HFF-Myc (cell line): ENCODE measurements around the gene PARD3.

Experiments used
- DNase-seq: peaks from one replicate; pipeline ENCODE4 v3.0.0-alpha.2; 2011; ENCODE audit warnings: low read depth; ENCODE audit errors: extremely low read depth
- H3K4me3 ChIP-seq: replicated peaks from 2 replicates; pipeline ENCODE4 v1.5.1; 2011; ENCODE audit warnings: low read depth, mild to moderate bottlenecking, control low read depth, low read length
- TF ChIP-seq, protein P1 (sequence below): IDR thresholded peaks from 2 replicates; pipeline ENCODE4 v1.5.1; 2012; ENCODE audit warnings: mild to moderate bottlenecking, low read depth, low read length, control low read depth; ENCODE audit errors: missing control alignments

PARD3 gene

DNA sequence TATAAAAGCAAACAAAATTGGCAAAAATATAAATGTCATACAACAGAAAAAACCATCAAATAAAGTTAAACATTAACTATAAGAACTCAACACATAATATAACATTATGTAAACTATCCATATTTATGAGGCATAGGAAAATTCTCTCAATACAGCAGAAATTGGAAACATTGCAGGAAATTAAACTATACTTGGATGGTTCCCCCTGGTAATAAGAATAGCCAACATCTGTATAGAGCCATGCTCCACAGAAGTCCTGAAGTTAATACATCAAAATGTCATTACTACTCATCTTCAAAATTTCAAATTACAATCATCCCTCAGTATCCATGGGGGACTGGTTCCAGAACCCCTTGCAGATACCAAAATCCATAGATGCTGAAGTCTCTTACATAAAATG lies 350.5 kb downstream of the PARD3 start:
- H3K4me3 ChIP-seq = no peak overlapping the region
- TF ChIP-seq, protein P1, sequence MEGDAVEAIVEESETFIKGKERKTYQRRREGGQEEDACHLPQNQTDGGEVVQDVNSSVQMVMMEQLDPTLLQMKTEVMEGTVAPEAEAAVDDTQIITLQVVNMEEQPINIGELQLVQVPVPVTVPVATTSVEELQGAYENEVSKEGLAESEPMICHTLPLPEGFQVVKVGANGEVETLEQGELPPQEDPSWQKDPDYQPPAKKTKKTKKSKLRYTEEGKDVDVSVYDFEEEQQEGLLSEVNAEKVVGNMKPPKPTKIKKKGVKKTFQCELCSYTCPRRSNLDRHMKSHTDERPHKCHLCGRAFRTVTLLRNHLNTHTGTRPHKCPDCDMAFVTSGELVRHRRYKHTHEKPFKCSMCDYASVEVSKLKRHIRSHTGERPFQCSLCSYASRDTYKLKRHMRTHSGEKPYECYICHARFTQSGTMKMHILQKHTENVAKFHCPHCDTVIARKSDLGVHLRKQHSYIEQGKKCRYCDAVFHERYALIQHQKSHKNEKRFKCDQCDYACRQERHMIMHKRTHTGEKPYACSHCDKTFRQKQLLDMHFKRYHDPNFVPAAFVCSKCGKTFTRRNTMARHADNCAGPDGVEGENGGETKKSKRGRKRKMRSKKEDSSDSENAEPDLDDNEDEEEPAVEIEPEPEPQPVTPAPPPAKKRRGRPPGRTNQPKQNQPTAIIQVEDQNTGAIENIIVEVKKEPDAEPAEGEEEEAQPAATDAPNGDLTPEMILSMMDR = no peak
- no peak for DNase-seq

DNA sequence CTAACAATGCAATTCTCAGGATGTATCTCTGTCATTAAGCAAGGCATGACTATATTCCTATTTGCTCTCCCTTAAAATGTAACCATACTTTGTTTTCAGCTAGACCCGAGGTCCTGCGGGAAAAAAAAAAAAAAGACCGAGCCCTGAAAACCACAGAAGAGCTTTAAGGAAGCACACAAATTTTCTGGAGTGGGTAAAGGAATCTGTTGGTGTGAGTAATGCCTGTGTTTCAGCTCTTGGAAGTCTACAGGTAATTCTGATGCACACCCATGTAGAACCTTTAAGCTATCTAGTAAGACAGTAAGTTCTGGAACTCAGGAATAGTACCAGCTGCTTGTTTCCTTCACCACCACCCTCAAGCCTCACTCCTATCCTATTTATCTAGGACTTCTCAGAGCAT lies 351.1 kb downstream of the PARD3 start:
- TF ChIP-seq, protein P1 = no peak
- H3K4me3 ChIP-seq = no peak overlapping the region
- no peak for DNase-seq

DNA sequence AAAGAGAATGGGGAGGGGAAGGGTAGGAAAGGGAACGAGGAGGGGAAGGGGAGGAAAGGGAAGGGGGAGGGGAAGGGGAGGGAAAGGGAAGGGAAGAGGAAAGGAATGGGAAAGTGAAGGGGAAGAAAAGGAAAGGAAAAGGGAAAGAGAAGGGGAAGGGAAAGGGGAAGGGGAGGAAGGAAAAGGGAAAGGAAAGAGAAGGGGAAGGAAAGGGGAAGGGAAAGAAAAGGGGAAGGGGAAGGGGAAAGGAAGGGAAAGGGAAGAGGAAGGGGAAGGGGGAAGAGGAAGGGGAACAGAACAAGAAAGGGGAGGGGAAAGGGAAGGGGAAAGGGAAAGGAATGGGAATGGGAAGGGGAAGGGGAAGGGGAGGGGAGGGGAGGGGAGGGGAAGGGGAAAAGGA lies 352.1 kb downstream of the PARD3 start:
- no peak overlapping the region for H3K4me3 ChIP-seq
- TF ChIP-seq, protein P1 = no peak
- DNase-seq = no peak

DNA sequence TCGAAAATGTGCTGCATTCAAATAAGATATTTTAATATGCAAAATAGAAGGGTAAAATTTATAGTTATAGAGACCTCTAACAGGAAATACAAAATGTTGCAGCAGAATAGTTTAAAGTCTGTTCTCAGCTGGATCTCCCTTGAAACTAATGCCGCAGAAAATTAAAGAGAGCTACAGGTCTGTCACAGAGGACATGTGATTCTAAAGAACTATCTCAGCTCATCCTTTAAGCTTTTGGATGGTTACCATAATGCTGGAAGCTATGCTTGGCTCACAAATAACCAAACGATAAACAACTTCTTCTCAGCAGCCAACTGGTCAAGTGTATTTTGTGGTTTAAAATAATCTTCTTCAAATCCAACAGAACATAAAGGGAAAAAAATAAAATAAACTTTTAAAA lies 353.0 kb downstream of the PARD3 start:
- TF ChIP-seq, protein P1 = no peak
- DNase-seq = no peak
- no peak overlapping the region for H3K4me3 ChIP-seq

DNA sequence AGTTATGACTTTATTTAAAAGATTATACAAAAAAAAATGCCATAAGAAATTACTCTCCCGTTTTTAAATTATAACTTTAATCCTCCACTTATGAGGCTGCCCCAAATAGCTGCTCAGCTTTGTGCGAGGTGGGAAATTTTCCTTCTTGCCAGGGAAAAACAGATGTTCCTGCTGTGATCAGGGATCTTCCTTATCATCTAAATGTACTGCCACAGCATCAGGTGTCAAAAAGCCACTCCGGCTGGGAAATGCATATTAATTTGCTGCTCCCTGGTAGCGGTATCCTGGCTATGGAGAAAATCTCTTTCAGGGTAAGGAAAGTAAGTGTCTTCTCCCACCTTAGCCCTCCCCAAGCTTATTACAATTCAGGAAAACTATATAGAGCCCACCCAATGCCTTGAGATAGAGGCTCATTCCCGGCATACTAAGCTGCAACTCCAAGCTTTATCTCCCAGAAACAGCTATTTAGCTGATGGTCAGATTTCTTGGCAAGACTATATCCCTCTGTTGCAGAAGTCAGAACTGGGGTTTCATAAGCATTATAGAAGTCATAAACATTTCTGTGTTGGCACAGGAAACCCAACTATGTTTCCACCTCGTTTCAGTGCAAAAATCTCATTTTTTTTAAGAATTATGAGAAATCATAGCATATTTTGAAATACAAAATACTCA lies 360.4 kb downstream of the PARD3 start:
- DNase-seq = no peak

DNA sequence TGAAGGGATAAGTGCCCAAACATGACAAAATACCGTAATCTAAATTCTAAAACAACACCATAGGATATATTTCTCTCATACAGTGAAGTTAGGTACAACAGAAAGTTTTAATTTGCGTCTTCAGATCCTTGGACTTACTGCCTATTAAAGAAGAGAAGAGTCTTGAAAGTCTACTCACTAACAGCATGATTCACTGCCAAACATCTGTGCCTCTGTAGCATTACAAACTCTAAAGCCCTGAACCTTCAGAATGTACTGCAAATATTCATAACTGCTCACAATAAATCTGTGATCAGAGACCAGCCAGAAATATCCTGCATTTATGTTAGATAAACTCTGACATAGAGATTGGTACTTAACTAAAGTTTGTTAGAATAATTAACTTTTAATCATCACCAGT lies 365.3 kb downstream of the PARD3 start:
- no peak overlapping the region for H3K4me3 ChIP-seq
- TF ChIP-seq, protein P1 = no peak
- DNase-seq = no peak

More for the DNA sequence above, 360.4 kb downstream of the PARD3 start:
- H3K4me3 ChIP-seq = no peak overlapping the region
- TF ChIP-seq, protein P1 = no peak

DNA sequence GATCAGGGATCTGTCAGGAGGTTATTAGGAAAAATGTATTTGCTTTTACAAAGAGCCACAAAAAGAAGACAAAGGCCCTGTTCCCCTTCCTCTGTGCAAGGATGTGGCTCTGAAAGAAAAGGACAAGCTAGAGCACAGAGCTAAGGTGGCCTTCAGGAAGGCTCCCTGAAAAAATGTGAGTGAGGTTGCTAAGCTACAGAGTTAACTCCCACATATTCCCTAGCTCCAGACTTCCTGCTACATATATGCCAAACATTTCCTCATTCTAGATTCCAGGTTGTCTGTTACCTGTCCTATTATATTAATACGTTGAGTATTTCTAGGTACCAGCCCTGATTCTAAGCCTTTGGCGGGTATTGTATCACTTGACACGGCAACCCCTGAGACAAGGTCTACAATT lies 369.0 kb downstream of the PARD3 start:
- no peak overlapping the region for H3K4me3 ChIP-seq
- no peak for DNase-seq
- TF ChIP-seq, protein P1 = no peak
